Measurements from ENCODE around the gene PCNP. TPM values are rescaled to one million over a fixed set of nuclear protein-coding genes. Genes with fewer than 3 reads are reported as not detected.
A peak's percentile ranks its signal among the peaks of the same experiment; 100 is the strongest.
"Not testable (repeated sequence)": the region's sequence is repeated elsewhere in the genome, so short reads cannot be mapped to it uniquely, and the experiment has no call there.

Gene PCNP
- total RNA-seq, 3 donors from 2014 or later, result 96.2 to 127 (median 120) TPM

DNA sequence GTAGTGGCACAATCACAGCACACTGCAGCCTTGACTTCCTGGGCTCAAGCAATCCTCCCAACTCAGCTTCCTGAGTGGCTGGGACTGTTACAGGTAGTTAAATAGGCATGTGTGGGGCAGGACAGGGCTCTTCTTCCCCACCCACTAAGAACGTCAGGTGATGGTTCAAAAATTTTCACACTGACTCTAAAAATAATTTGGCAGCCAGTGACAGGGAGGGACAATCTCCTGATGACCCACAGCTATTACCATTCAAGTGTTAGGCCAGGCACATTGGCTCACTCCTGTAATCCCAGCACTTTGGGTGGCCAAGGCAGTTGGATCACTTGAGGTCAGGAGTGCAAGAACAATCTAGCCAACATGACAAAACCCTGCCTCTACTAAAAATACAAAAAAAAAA is 24.5 kb upstream of the PCNP start:
- intact Hi-C loops (cut with DNase I; ENCODE audit: low total_unique reads), result no loop called here
- H3K36me3 ChIP-seq, result no peaks in the 10 kb centered on the region
- no peaks in the 10 kb centered on the region for H3K27me3 ChIP-seq
- H3K9me3 ChIP-seq, result no peaks in the 10 kb centered on the region
- H3K27ac ChIP-seq, result no peak overlapping the region
- no peak for DNase-seq (ENCODE audit: low spot score in 2 of 2)
- H3K4me1 ChIP-seq, result no peaks in the 10 kb centered on the region
- no peak overlapping the region for H3K4me3 ChIP-seq
- TF ChIP-seq, protein P1, sequence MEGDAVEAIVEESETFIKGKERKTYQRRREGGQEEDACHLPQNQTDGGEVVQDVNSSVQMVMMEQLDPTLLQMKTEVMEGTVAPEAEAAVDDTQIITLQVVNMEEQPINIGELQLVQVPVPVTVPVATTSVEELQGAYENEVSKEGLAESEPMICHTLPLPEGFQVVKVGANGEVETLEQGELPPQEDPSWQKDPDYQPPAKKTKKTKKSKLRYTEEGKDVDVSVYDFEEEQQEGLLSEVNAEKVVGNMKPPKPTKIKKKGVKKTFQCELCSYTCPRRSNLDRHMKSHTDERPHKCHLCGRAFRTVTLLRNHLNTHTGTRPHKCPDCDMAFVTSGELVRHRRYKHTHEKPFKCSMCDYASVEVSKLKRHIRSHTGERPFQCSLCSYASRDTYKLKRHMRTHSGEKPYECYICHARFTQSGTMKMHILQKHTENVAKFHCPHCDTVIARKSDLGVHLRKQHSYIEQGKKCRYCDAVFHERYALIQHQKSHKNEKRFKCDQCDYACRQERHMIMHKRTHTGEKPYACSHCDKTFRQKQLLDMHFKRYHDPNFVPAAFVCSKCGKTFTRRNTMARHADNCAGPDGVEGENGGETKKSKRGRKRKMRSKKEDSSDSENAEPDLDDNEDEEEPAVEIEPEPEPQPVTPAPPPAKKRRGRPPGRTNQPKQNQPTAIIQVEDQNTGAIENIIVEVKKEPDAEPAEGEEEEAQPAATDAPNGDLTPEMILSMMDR (IDR thresholded peaks at IDR 0.05), result no peak
- TF ChIP-seq POLR2A (IDR thresholded peaks at IDR 0.05) (no peak), POLR2AphosphoS5 (IDR thresholded peaks at IDR 0.05) (no peak)

DNA sequence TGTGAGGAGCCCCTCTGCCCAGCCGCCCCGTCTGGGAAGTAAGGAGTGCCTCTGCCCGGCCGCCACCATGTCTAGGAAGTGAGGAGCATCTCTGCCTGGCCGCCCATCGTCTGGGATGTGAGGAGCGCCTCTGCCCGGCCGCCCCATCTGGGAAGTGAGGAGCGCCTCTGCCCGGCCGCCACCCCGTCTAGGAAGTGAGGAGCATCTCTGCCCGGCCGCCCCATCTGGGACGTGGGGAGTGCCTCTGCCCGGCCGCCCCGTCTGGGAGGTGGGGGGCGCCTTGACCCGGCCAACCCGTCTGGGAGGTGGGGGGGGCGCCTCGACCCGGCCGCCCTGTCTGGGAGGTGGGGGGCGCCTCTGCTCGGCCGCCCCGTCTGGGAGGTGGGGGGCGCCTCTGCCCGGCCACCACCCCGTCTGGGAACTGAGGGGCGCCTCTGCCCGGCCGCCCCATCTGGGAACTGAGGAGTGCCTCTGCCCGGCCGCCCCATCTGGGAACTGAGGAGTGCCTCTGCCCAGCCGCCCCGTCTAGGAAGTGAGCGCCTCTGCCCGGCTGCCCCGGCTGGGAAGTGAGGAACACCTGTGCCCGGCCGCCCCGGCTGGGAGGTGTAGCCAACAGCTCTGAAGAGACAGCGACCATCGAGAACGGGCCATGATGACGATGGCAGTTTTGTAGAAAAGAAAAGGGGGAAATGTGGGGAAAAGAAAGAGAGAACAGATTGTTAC is 22.5 kb upstream of the PCNP start:
- H3K4me3 ChIP-seq; H3K27ac ChIP-seq; H3K9me3 ChIP-seq; H3K27me3 ChIP-seq; DNase-seq (ENCODE audit: low spot score in 2 of 2); H3K36me3 ChIP-seq; intact Hi-C loops (cut with DNase I; ENCODE audit: low total_unique reads); H3K4me1 ChIP-seq: not testable (repeated sequence)

DNA sequence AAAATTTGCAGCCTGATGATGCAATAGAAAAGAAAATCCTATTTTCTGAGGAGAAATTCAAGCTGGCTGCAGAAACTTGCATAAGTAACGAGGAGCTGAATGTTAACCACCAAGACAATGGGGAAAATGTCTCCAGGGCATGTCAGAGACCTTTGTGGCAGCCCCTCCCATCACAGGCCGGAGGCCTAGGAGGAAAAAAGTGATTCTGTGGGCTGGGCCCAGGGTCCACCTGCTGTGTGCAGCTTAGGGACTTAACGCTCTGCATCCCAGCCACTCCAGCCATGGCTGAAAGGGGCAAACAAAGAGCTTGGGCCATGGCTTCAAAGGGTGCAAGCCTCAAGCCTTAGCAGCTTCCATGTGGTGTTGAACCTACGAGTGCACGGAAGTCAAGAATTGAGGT is 20.6 kb upstream of the PCNP start:
- DNase-seq (ENCODE audit: low spot score in 2 of 2); H3K27ac ChIP-seq; H3K36me3 ChIP-seq; H3K4me3 ChIP-seq; H3K27me3 ChIP-seq; H3K9me3 ChIP-seq; intact Hi-C loops (cut with DNase I; ENCODE audit: low total_unique reads); H3K4me1 ChIP-seq: not testable (repeated sequence)

DNA sequence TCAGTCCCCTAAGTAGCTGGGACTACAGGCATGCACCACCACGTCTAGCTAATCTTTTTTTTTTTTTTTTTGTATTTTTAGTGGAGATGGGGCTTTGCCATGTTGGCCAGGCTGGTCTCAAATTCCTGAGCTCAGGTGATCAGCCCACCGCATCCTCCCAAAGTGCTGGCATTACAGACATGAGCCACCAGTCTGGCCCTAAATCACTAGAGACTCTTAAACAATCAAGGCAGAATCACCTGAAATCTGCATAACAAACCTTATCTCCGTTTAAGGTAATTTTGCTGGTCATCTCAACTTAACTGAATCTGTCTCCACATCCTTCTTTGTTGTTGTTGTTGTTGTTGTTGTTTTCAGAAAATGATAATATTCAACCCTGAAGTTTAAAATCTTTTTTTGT is 17.9 kb upstream of the PCNP start:
- Histone ChIP-seq H3K4me1 (no peaks in the 10 kb centered on the region), H3K9me3 (no peaks in the 10 kb centered on the region), H3K27ac (no peak overlapping the region), H3K27me3 (no peaks in the 10 kb centered on the region), H3K4me3 (no peak overlapping the region), H3K36me3 (no peaks in the 10 kb centered on the region)
- TF ChIP-seq POLR2AphosphoS5 (IDR thresholded peaks at IDR 0.05), result no peak
- TF ChIP-seq, protein P1 (IDR thresholded peaks at IDR 0.05), result no peak
- TF ChIP-seq POLR2A (IDR thresholded peaks at IDR 0.05), result no peak
- no peak for DNase-seq (ENCODE audit: low spot score in 2 of 2)
- intact Hi-C loops (cut with DNase I; ENCODE audit: low total_unique reads), result no loop called here

DNA sequence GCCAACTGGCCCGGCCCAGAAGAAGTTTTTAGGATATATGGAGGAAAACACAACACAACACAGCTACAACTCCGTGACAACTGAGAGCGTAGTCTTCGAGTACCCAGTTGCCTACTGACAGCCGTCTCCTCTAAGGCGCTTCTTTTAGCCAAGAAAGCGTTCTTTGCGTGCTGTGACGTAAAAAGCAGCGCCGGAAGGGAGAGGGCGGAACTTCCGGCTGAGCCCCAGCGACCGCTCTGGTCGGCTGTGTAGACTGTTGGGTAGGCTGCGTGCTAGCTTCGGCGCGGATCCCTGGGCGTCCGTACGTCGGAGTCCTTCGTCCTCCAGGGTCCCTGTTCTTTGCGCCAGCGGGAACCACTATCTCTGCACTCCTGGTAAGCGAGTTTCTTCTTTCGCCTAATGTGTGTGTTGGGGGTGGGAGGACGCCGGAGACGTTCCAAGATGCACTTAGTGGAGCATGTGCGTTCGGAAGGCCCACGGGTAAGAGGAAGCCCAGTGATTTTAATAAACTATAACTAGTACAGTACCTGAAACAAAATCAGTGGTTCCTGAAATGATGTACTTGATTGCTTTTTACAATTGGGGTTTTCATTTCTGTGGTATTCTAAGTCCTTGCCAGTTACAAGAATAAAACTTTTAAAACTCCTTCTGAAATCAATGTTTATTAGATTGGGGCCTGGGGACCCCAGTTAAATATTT is 12.2 kb upstream of the PCNP start, which contains the start of gene TRMT10C:
TSS of gene TRMT10C (plus strand) at position 239 of the 699 bp plus-strand sequence. CDS start 2,914 bp downstream, outside the sequence.
- intact Hi-C loops (cut with DNase I; ENCODE audit: low total_unique reads), result no loop called here

More for the DNA sequence above, 12.2 kb upstream of the PCNP start, which contains the start of gene TRMT10C:
- H3K27me3 ChIP-seq, result no peaks in the 10 kb centered on the region
- peak within 1 kb of the TSS; percentile 90 to 91 for H3K27ac ChIP-seq
- peak; percentile 85 to 88 for DNase-seq (ENCODE audit: low spot score in 2 of 2)
- H3K4me3 ChIP-seq, result peak within 1 kb of the TSS; percentile 74 to 86 (median 85)
- TF ChIP-seq POLR2A (IDR thresholded peaks at IDR 0.05) (peak; percentile 77), POLR2AphosphoS5 (IDR thresholded peaks at IDR 0.05) (peak; percentile 86 to 94 (median 94))
- TF ChIP-seq, protein P1 (IDR thresholded peaks at IDR 0.05), result no peak
- H3K4me1 ChIP-seq, result peaks cover 0 to 9% of the 10 kb centered on the region in 2 donors
- H3K36me3 ChIP-seq, result no peaks in the 10 kb centered on the region
- no peaks in the 10 kb centered on the region for H3K9me3 ChIP-seq

Data from breast epithelium (tissue), 4 donors.